ENCODE measurements around the gene ZNF365.
"Not testable (repeated sequence)": the region's sequence is repeated elsewhere in the genome, so short reads cannot be mapped to it uniquely, and the experiment has no call there.

ZNF365 gene

DNA sequence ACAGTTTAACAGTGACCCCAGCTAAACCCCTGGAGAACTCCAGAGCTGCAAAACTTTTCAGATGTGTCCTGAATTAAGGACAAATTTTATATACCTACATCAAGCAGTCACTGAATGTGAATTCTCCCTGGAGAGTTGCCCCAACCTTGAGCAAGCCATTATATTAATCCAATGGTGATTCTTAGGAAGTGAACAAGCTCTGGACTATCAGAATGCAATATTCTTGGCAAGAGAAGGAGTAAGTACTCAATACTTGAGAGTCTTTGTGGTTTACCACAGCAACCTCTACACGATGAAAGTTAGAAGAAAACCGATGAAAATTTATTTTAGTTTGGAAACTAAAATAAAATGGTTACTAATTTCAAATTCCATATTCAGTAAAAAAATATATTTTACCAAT is 19.3 kb upstream of the ZNF365 start:
- no peaks in the 10 kb centered on the region for H3K4me1 Mint-ChIP-seq (ENCODE audit: low read depth)
- no peaks in the 10 kb centered on the region for H3K27me3 Mint-ChIP-seq
- no peaks in the 10 kb centered on the region for H3K36me3 Mint-ChIP-seq (ENCODE audit: low read depth)
- intact Hi-C loops (cut with micrococcal nuclease) = no loop called here
- no peak overlapping the region for H3K27ac Mint-ChIP-seq
- H3K4me3 Mint-ChIP-seq = no peak overlapping the region
- peaks cover 32% of the 10 kb centered on the region for H3K9me3 Mint-ChIP-seq

DNA sequence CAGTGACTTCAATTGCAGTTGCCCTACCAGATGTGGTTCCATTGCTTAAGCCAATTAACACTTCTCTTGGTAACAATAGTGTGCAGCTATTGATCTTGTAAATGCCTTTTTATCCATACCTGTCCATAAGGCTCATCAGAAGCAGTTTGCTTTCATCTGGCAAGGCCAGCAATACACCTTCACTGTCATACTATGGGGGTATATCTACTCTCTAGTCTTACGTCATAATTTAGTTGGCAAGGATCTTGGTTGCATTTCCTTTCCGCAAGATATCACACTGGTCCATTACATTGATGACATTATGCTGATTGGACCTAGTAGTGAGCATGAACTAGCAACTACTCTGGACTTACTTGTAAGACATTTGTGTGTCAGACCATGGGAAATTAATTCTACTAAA is 17.7 kb upstream of the ZNF365 start:
- intact Hi-C loops (cut with micrococcal nuclease) = no loop called here
- H3K4me1 Mint-ChIP-seq (ENCODE audit: low read depth) = no peaks in the 10 kb centered on the region
- H3K9me3 Mint-ChIP-seq = peaks cover 17% of the 10 kb centered on the region
- no peaks in the 10 kb centered on the region for H3K36me3 Mint-ChIP-seq (ENCODE audit: low read depth)
- no peak overlapping the region for H3K4me3 Mint-ChIP-seq
- no peaks in the 10 kb centered on the region for H3K27me3 Mint-ChIP-seq
- no peak overlapping the region for H3K27ac Mint-ChIP-seq

DNA sequence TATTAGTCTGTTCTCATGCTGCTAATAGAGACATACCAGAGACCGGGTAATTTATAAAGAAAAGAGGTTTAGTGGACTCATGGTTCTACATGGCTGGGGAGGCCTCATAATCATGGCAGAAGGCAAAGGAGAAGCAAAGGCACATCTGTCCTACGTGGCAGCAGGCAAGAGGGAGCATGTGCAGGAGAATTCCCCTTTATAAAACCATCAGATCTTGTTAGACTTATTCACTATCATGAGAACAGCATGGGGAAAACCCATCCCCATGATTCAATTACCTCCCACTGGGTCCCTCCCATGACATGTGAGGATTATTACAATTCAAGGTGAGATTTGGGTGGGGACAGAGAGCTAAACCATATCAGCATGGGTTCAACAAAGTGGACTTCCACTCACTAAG is 16.0 kb upstream of the ZNF365 start:
- intact Hi-C loops (cut with micrococcal nuclease); H3K27me3 Mint-ChIP-seq; H3K4me3 Mint-ChIP-seq; H3K4me1 Mint-ChIP-seq (ENCODE audit: low read depth); H3K27ac Mint-ChIP-seq; H3K36me3 Mint-ChIP-seq (ENCODE audit: low read depth): not testable (repeated sequence)
- H3K9me3 Mint-ChIP-seq = peaks cover 15% of the 10 kb centered on the region

DNA sequence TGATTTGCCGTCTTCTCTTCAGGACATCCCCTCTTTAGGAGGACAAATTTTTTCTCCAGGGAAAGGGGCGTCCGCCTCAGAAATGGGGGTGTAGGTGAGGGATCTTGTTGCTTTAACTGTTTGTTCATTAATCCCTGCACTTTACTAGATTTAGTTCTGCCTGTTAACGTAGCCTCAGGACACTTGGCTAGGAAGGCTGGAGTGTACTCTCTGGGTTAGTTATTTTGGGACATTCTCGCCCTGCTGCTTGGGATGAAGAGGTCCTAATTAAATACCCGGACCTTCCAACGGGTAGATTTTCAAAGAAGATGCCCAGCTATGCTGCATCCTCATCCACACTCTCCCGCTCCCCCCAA is 552 bp upstream of the ZNF365 start:
- no peak overlapping the region for H3K27ac Mint-ChIP-seq
- H3K36me3 Mint-ChIP-seq (ENCODE audit: low read depth) = no peaks in the 10 kb centered on the region
- no peaks in the 10 kb centered on the region for H3K9me3 Mint-ChIP-seq
- peaks cover 45% of the 10 kb centered on the region for H3K27me3 Mint-ChIP-seq
- intact Hi-C loops (cut with micrococcal nuclease) = no loop called here
- H3K4me1 Mint-ChIP-seq (ENCODE audit: low read depth) = peaks cover 11% of the 10 kb centered on the region
- H3K4me3 Mint-ChIP-seq = peak overlapping the region; percentile 59

DNA sequence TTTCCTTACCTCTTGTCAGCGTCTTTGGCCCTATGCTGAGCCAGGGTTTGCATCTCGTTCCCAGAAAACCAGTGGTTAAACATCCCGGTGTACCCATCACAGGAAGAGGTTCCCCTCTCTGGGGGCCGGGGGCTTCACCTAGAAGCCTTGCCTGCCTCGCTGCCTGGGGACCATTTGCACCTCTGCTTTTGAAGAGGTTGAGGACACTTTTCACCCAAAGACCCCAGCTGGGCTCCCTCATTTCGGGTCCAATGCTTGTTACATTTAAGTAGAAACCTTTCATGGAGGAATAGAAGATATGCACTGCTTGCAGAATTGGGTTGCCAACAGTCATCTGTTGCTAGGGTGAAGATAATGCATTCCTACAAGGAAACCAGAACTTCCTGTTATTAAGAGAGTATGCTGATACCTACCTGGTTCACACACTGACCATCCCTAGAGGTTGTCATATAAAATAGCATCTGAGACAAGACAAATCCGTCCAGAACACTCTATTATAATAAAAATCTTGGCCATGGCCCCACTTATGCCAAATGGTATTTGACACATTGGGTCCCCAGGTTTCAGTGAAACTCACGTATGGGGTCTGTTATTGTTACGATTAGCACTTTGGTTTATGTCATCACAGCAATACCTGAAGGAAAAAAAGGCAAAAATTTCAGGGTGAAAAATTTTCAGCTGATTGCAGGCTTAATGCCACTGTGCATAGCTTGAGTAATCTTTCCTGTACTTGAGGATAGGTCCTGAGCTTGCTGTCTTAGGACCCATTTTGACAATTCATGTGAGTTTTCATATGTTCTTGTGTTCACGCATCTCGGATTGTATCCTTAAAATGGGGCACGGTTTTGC is 917 bp downstream of the ZNF365 start:
- no peak overlapping the region for H3K27ac Mint-ChIP-seq
- no peaks in the 10 kb centered on the region for H3K9me3 Mint-ChIP-seq
- H3K4me3 Mint-ChIP-seq = peak overlapping the region; percentile 59
- intact Hi-C loops (cut with micrococcal nuclease) = no loop called here
- peaks cover 11% of the 10 kb centered on the region for H3K4me1 Mint-ChIP-seq (ENCODE audit: low read depth)
- no peaks in the 10 kb centered on the region for H3K36me3 Mint-ChIP-seq (ENCODE audit: low read depth)
- peaks cover 45% of the 10 kb centered on the region for H3K27me3 Mint-ChIP-seq

DNA sequence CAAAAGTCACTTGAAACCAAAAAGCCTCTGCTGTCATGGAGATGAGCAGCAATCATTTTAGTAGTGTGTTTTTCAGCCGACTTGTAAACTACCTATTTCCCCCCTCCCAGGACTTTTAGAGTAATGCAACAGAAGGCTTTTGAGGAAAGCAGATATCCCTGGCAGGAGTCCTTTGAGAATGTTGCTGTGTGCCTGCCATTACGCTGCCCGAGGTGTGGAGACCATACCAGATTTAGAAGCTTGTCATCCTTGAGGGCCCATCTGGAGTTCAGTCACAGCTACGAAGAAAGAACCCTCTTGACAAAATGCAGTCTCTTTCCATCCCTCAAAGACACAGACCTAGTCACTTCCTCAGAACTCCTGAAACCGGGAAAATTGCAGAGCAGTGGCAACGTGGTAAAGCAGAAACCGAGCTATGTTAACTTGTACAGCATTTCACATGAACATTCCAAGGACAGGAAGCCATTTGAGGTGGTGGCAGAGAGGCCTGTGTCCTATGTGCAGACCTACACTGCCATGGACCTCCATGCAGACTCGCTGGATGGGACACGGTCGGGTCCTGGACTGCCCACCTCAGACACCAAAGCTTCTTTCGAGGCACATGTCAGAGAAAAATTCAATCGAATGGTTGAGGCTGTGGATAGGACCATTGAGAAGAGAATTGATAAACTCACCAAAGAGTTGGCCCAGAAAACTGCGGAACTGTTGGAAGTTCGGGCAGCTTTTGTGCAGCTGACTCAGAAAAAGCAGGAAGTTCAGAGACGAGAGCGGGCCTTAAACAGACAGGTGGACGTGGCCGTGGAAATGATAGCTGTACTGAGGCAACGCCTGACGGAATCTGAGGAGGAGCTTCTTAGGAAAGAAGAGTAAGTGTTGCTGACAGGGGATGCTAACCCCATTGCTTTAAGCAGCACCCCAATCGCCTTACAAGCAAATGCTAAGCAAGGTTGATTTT is 2.2 kb downstream of the ZNF365 start:
- H3K27ac Mint-ChIP-seq = no peak overlapping the region
- H3K4me3 Mint-ChIP-seq = no peak overlapping the region
- H3K9me3 Mint-ChIP-seq = no peaks in the 10 kb centered on the region
- H3K27me3 Mint-ChIP-seq = peaks cover 45% of the 10 kb centered on the region
- intact Hi-C loops (cut with micrococcal nuclease) = no loop called here
- H3K36me3 Mint-ChIP-seq (ENCODE audit: low read depth) = no peaks in the 10 kb centered on the region
- peaks cover 11% of the 10 kb centered on the region for H3K4me1 Mint-ChIP-seq (ENCODE audit: low read depth)

DNA sequence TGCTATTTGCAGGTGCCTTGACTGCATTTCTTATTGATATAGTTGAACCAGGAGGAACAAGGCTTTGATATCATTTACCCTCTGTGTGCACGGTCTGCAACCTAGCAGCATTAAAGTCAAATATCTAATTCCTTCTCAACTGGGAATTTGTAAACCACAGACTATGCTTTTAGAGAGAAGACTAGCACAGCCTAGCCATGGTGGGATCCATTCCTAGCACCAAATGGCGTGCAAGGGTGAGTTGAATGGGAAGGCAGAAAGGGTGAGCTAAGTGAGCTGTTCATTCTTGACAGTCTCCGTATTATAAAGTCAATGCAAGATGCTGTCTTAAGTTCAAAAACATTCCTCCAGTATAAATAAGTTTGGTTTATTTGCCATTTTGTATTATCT is 2.9 kb downstream of the ZNF365 start:
- Mint-ChIP-seq H3K4me1 (ENCODE audit: low read depth) (peaks cover 11% of the 10 kb centered on the region), H3K9me3 (no peaks in the 10 kb centered on the region), H3K4me3 (no peak overlapping the region), H3K27ac (no peak overlapping the region), H3K27me3 (peaks cover 40% of the 10 kb centered on the region), H3K36me3 (ENCODE audit: low read depth) (no peaks in the 10 kb centered on the region)
- intact Hi-C loops (cut with micrococcal nuclease) = no loop called here

DNA sequence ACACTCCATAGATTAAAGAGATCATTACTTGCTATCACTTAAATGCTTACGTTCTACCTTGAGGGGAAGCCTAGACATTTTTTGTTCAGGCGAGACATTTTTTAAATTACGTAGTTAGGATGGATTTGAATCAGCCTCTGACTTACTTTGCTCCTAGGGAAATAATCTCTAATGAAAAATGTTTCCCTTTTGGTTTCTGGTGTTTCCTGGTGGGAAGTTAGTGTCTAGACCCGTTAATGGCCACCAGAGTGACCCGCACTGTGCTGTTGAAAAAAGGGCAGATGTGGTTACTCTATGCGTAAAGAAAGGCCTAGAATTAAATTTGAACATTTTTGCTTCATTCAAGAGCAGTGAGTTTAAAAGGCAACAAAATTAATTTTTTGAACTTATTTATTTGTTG is 3.8 kb downstream of the ZNF365 start:
- intact Hi-C loops (cut with micrococcal nuclease) = no loop called here
- H3K36me3 Mint-ChIP-seq (ENCODE audit: low read depth) = no peaks in the 10 kb centered on the region
- H3K4me1 Mint-ChIP-seq (ENCODE audit: low read depth) = peaks cover 11% of the 10 kb centered on the region
- H3K27ac Mint-ChIP-seq = no peak overlapping the region
- H3K4me3 Mint-ChIP-seq = no peak overlapping the region
- no peaks in the 10 kb centered on the region for H3K9me3 Mint-ChIP-seq
- peaks cover 34% of the 10 kb centered on the region for H3K27me3 Mint-ChIP-seq

DNA sequence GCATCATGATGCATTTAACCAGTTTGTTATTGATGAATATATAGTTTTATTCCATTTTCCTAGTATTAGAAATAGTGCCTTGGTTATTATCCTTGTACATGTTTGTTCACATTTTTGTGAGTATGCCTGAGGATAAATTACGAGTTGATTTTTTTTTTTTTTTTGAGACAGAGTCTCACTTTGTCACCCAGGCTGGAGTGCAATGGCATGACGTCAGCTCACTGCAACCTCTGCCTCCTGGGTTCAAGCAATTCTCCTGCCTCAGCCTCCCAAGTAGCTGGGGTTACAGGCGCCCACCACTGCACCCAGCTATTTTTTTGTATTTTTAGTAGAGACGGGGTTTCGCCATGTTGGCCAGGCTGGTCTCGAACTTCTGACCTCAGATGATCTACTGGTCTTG is 4.7 kb downstream of the ZNF365 start:
- H3K27ac Mint-ChIP-seq; H3K4me3 Mint-ChIP-seq; H3K9me3 Mint-ChIP-seq; H3K36me3 Mint-ChIP-seq (ENCODE audit: low read depth); intact Hi-C loops (cut with micrococcal nuclease); H3K4me1 Mint-ChIP-seq (ENCODE audit: low read depth): not testable (repeated sequence)
- H3K27me3 Mint-ChIP-seq = peaks cover 25% of the 10 kb centered on the region

DNA sequence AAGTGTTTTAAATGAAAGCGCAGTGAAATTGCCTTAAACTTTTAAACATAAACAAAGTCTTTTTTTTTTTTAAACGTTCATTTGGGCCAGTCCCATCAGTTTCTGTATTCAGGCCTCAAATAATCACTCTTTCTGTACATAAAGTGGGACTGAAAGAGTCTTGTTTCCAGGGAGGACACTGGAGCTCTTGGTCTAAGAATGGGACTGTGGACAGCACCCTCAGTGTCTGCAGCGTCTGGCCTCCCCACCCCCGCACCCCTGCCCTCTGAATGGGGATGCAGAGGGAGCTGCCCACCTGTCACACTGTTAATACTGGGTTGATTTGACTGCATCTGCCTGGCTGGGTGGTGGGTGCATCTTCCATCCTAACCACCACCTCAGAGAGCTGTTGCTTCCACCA is 5.2 kb downstream of the ZNF365 start:
- no peaks in the 10 kb centered on the region for H3K36me3 Mint-ChIP-seq (ENCODE audit: low read depth)
- H3K27me3 Mint-ChIP-seq = peaks cover 23% of the 10 kb centered on the region
- no peak overlapping the region for H3K4me3 Mint-ChIP-seq
- no peak overlapping the region for H3K27ac Mint-ChIP-seq
- no peaks in the 10 kb centered on the region for H3K9me3 Mint-ChIP-seq
- intact Hi-C loops (cut with micrococcal nuclease) = no loop called here
- H3K4me1 Mint-ChIP-seq (ENCODE audit: low read depth) = peaks cover 5% of the 10 kb centered on the region

DNA sequence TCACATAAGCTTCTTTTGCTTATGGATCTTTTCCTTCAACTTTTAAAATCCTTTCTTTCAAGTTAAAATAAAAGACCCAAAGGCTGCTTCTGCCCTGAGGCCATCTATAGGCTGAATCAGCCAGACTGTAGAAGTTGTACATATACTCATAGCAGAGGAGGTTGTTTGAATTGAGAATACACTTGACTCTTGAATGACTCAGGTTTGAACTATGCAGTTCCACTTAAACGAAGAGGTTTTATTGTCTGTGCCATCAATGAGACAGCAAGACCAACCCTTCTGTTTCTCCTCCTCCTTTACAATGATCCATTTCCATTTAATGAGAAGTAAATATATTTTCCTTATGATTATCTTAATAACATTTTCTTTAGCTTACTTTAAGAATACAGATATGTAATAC is 5.8 kb downstream of the ZNF365 start:
- Mint-ChIP-seq H3K9me3 (no peaks in the 10 kb centered on the region), H3K27me3 (peaks cover 16% of the 10 kb centered on the region), H3K4me3 (no peak overlapping the region), H3K4me1 (ENCODE audit: low read depth) (no peaks in the 10 kb centered on the region), H3K36me3 (ENCODE audit: low read depth) (no peaks in the 10 kb centered on the region), H3K27ac (no peak overlapping the region)
- intact Hi-C loops (cut with micrococcal nuclease) = no loop called here

DNA sequence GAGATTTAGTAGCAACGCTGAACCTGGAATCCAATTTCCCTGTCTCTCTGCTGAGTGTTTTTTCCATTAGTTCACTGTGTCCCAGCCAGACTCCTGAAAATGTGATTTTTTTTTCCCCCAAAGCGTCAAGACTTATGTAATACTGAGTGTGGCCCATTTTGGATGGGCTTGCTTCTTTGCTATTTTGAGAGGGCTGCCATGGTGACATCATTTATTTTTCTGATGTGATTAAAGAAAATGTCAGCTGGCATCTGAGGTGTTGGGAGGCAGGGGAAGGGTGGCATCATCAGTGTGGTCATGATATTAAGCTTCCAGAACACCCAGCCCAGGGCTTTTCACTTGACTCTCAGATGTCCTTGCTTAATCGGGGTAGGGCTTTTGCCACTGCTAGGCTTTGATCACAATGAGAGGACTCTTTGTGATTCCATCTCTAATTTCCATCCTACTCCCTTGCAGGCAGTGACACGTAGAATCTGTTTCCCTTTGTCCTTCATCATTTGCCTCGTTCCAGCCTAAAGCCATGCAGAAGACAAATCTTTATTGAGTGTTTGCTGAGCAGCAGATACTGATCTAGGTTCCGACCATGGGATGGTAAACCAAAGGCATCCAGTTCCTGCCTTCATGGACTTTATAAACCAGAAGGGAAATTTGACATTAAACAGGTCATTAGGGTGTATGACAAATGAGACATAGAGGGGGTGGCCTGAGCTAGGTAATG is 7.4 kb downstream of the ZNF365 start:
- H3K27ac Mint-ChIP-seq = no peak overlapping the region
- H3K27me3 Mint-ChIP-seq = peaks cover 2% of the 10 kb centered on the region
- no peaks in the 10 kb centered on the region for H3K9me3 Mint-ChIP-seq
- no peaks in the 10 kb centered on the region for H3K4me1 Mint-ChIP-seq (ENCODE audit: low read depth)
- intact Hi-C loops (cut with micrococcal nuclease) = no loop called here
- H3K4me3 Mint-ChIP-seq = no peak overlapping the region
- no peaks in the 10 kb centered on the region for H3K36me3 Mint-ChIP-seq (ENCODE audit: low read depth)

DNA sequence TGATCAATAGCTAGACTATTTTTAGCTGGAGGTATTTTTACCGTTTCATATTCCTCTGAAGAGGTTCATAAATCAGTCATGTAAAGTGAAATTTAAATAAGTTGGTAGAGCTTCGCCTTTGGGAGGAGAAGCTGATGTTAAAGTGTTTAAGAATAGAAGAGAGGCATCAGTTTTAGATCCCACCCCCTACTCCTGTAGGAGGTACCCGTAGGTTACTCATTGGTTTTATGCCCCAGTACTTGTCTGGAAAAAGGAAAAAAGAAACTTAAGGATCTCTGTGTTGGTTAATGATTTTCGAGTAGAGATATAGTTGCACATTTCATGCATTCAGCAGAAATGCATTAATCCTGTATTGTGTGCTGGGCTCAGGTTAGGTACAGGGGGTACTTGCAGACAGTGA is 8.7 kb downstream of the ZNF365 start:
- Mint-ChIP-seq H3K4me3 (no peak overlapping the region), H3K36me3 (ENCODE audit: low read depth) (no peaks in the 10 kb centered on the region), H3K27ac (no peak overlapping the region), H3K9me3 (no peaks in the 10 kb centered on the region), H3K27me3 (no peaks in the 10 kb centered on the region), H3K4me1 (ENCODE audit: low read depth) (no peaks in the 10 kb centered on the region)
- intact Hi-C loops (cut with micrococcal nuclease) = no loop called here

DNA sequence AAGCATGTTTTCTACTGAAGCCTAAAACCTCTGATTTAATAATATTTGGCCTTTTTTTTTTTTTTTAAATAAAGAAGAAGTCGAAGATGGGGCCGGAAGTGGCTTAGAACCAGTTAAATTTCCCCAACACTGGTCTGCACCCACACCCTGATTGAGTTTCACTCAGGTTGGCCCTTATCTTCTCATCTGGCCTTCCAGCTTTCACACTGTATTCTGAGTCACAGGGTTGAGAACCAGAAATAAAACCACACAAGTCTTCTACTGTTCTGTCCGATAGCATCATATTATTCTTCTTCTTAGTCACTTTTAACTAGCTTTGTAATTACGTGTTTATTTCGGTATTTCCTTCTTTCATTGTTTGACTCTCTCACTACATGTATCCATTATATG is 9.9 kb downstream of the ZNF365 start:
- Mint-ChIP-seq H3K27ac (no peak overlapping the region), H3K36me3 (ENCODE audit: low read depth) (no peaks in the 10 kb centered on the region), H3K4me1 (ENCODE audit: low read depth) (no peaks in the 10 kb centered on the region), H3K27me3 (peaks cover 2% of the 10 kb centered on the region), H3K9me3 (no peaks in the 10 kb centered on the region), H3K4me3 (no peak overlapping the region)
- intact Hi-C loops (cut with micrococcal nuclease) = no loop called here
